Skeletal muscle tissue (tissue), 4 donors: Measurements from ENCODE around the gene MLXIPL. TPM values are rescaled to one million over a fixed set of nuclear protein-coding genes. Genes with fewer than 3 reads are reported as not detected.

Experiments used
- H3K27ac ChIP-seq: one replicate; pipeline ENCODE4 v1.7.0; 2013; ENCODE audit warnings: mild to moderate bottlenecking, low read depth, low read length, inconsistent platforms
- H3K27me3 ChIP-seq, 3 donors: one replicate each; pipeline ENCODE4 v1.7.0; 2013; ENCODE audit warnings: low read length in 3 of 3; ENCODE audit not compliant: control insufficient read depth in 3 of 3, insufficient read depth in 3 of 3
- H3K36me3 ChIP-seq, 3 donors: one replicate each; pipeline ENCODE4 v1.7.0; 2013; ENCODE audit warnings: low read length in 3 of 3; ENCODE audit not compliant: control insufficient read depth in 3 of 3, insufficient read depth in 3 of 3
- H3K4me1 ChIP-seq, 3 donors: one replicate each; pipeline ENCODE4 v1.7.0; 2013; ENCODE audit warnings: low read length in 3 of 3, mild to moderate bottlenecking in 3 of 3; ENCODE audit not compliant: control insufficient read depth in 3 of 3, insufficient read depth in 3 of 3
- H3K4me3 ChIP-seq, 3 donors: one replicate each; pipeline ENCODE4 v1.7.0; 2013; ENCODE audit warnings: low read length in 3 of 3
- H3K9ac ChIP-seq, 3 donors: one replicate each; pipeline ENCODE4 v1.7.0; 2013; ENCODE audit warnings: low read length in 3 of 3, mild to moderate bottlenecking in 3 of 3, moderate library complexity in 2 of 3, low read depth in 1 of 3
- H3K9me3 ChIP-seq, 3 donors: one replicate each; pipeline ENCODE4 v1.7.0; 2013; ENCODE audit warnings: low read length in 3 of 3; ENCODE audit not compliant: control insufficient read depth in 3 of 3
- total RNA-seq: library from RNA; depleted of rRNA; stranded (reverse); fragments of >200 nt; gene quantifications from one replicate; pipeline ENCODE4 v1.2.3, GENCODE V29; 2014
- donor health status: Osteomylitis.

Gene MLXIPL
- total RNA-seq, 1 donor from 2014 or later = 1.6 TPM

- Histone ChIP-seq H3K36me3 (no peaks in the 10 kb centered on the region), H3K9me3 (no peaks in the 10 kb centered on the region), H3K4me1 (peaks cover 0 to 2% (median 0%) of the 10 kb centered on the region in 3 donors), H3K4me3 (no peak overlapping the region), H3K9ac (no peak overlapping the region), H3K27ac (no peak overlapping the region), H3K27me3 (peaks cover 38 to 53% (median 47%) of the 10 kb centered on the region in 3 donors)
Measured at GRCh38 chr7:73646785-73647724, 22.7 kb upstream of the MLXIPL start.

DNA sequence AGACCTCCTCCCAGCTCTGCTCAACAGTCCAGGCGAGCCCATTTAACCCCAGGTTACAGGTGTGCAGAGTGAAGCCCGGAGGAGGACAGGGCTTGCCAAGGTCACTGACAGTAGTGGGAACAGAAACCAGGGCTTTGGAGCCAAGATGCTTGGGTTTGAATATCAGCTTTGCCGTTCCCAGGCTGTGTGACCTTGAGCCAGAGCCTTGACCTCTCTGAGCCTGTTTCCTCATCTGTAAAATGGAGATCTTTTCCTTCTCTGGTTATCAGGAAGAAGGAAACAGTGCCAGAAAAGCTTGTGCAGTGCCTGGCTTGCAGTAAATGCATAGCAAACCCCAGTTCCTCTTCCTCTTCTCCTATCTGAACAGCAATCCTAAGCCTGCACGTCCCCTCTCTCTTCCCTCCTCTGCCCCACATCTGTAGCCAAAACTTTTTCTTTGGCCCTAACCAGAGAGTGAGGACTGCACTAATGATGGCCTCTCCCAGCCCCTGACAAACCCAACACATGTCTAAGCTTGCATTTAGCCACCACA is 21.4 kb upstream of the MLXIPL start:
- peaks cover 41 to 52% (median 43%) of the 10 kb centered on the region in 3 donors for H3K27me3 ChIP-seq
- peaks cover 0 to 2% (median 0%) of the 10 kb centered on the region in 3 donors for H3K4me1 ChIP-seq
- H3K36me3 ChIP-seq = no peaks in the 10 kb centered on the region
- no peak overlapping the region for H3K4me3 ChIP-seq
- H3K9me3 ChIP-seq = peaks cover 0 to 3% (median 2%) of the 10 kb centered on the region in 3 donors
- H3K9ac ChIP-seq = no peak overlapping the region
- no peak overlapping the region for H3K27ac ChIP-seq

- Histone ChIP-seq H3K9ac (no peak overlapping the region), H3K4me1 (peaks cover 0 to 2% (median 0%) of the 10 kb centered on the region in 3 donors), H3K4me3 (no peak overlapping the region), H3K27ac (no peak overlapping the region), H3K36me3 (no peaks in the 10 kb centered on the region), H3K27me3 (peaks cover 34 to 46% (median 36%) of the 10 kb centered on the region in 3 donors), H3K9me3 (peaks cover 0 to 3% (median 2%) of the 10 kb centered on the region in 3 donors)
Measured at GRCh38 chr7:73644688-73645286, 20.5 kb upstream of the MLXIPL start.

DNA sequence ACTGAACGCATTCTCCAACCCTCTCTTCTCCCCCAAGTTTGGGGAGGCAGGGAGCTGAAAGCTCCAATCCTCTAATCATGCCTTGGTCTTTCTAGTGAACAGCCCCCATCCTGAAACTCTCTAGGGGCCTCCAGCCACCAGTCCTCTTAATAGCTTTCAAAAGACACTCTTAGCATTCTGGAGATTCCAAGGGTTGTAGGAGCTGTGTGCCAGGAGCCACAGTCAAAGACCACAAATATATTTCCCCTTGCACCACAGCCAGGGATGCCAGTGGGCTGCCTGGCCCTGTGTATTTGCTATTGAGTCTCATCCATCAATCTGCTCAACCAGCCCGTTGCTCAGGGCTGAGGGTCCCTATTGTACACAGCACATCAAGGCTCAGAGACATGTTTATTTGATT is 18.5 kb upstream of the MLXIPL start:
- Histone ChIP-seq H3K36me3 (no peaks in the 10 kb centered on the region), H3K27ac (no peak overlapping the region), H3K4me1 (peaks cover 0 to 2% (median 0%) of the 10 kb centered on the region in 3 donors), H3K4me3 (no peak overlapping the region), H3K27me3 (peaks cover 19 to 27% (median 25%) of the 10 kb centered on the region in 3 donors), H3K9ac (no peak overlapping the region), H3K9me3 (peaks cover 0 to 3% (median 2%) of the 10 kb centered on the region in 3 donors)

DNA sequence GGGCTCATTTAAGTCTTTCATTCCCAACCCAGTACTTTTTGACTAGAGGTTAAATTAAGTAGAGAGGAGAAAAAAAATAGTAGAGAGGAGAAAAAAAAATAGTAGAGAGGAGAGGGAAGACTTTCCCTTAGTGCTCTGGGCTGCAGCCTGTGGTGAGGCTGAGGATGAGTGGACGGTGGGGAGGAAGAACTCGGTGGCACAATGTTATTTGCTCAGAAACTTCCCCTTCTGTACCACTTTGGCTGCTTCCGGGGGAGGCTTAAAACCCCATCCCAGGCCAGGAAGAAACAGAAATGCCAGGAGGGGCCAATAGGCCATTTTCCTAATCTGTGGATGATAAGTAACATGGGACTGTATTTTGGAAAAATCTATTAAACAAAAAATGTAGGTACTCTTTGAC is 14.6 kb upstream of the MLXIPL start:
- Histone ChIP-seq H3K4me3 (no peak overlapping the region), H3K27ac (no peak overlapping the region), H3K4me1 (no peaks in the 10 kb centered on the region), H3K9ac (no peak overlapping the region), H3K9me3 (peaks cover 0 to 3% (median 2%) of the 10 kb centered on the region in 3 donors), H3K36me3 (no peaks in the 10 kb centered on the region), H3K27me3 (peaks cover 5 to 12% (median 11%) of the 10 kb centered on the region in 3 donors)

GRCh38 chr7:73635428-73636200 is 11.3 kb upstream of the MLXIPL start:
- Histone ChIP-seq H3K9me3 (no peaks in the 10 kb centered on the region), H3K9ac (no peak overlapping the region), H3K4me1 (no peaks in the 10 kb centered on the region), H3K27ac (no peak overlapping the region), H3K27me3 (peaks cover 9 to 17% (median 17%) of the 10 kb centered on the region in 3 donors), H3K36me3 (no peaks in the 10 kb centered on the region), H3K4me3 (no peak overlapping the region)

GRCh38 chr7:73633844-73634243 is 9.5 kb upstream of the MLXIPL start:
- Histone ChIP-seq H3K4me3 (no peak overlapping the region), H3K4me1 (no peaks in the 10 kb centered on the region), H3K27me3 (peaks cover 9 to 23% (median 21%) of the 10 kb centered on the region in 3 donors)

GRCh38 chr7:73633323-73633722 is 9.0 kb upstream of the MLXIPL start:
- H3K9me3 ChIP-seq = no peaks in the 10 kb centered on the region
- H3K4me3 ChIP-seq = no peak overlapping the region
- peaks cover 9 to 28% (median 26%) of the 10 kb centered on the region in 3 donors for H3K27me3 ChIP-seq
- H3K27ac ChIP-seq = no peak overlapping the region
- H3K36me3 ChIP-seq = no peaks in the 10 kb centered on the region
- no peaks in the 10 kb centered on the region for H3K4me1 ChIP-seq
- no peak overlapping the region for H3K9ac ChIP-seq

More at GRCh38 chr7:73633844-73634243, 9.5 kb upstream of the MLXIPL start:
- H3K36me3 ChIP-seq = no peaks in the 10 kb centered on the region
- H3K9me3 ChIP-seq = no peaks in the 10 kb centered on the region
- H3K27ac ChIP-seq = no peak overlapping the region
- no peak overlapping the region for H3K9ac ChIP-seq

DNA sequence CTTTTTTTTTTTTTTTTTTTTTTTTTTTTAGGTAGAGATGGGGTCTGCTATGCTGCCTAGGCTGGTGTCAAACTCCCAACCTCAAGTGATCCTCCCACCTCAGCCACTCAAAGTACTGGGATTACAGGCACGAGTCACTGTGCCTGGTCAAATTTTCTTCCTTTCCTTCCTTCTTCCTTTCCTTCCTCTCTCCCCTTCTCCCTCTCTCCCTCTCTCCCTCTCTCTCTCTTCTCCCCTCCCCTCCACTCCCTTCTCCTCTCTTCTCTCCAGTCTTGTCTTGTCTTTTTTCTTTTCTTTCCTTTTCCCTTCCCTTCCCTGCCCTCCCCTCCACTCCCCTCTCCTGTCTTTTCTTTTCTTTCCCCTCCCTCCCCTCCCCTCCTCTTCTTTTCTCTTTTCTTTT is 7.2 kb upstream of the MLXIPL start:
- peaks cover 0 to 3% (median 3%) of the 10 kb centered on the region in 3 donors for H3K4me1 ChIP-seq
- no peaks in the 10 kb centered on the region for H3K9me3 ChIP-seq
- H3K27ac ChIP-seq = no peak overlapping the region
- H3K36me3 ChIP-seq = no peaks in the 10 kb centered on the region
- H3K27me3 ChIP-seq = peaks cover 18 to 36% (median 34%) of the 10 kb centered on the region in 3 donors
- H3K9ac ChIP-seq = no peak overlapping the region
- H3K4me3 ChIP-seq = no peak overlapping the region
